ENCODE results near the gene TRAF1. TPM values are rescaled to one million over a fixed set of nuclear protein-coding genes. Genes with fewer than 3 reads are reported as not detected.
"Not testable (repeated sequence)": the region's sequence is repeated elsewhere in the genome, so short reads cannot be mapped to it uniquely, and the experiment has no call there.

The TRAF1 gene
- total RNA-seq (2022) (1.5 and 1.6 TPM in 2 replicates), Bru-seq, nascent RNA (percentile 25 among the genes with signal in this experiment), BruChase-seq, experiment 1, labeled RNA remaining after a 6-hour chase (percentile 28 among the genes with signal in this experiment), BruChase-seq, experiment 2, labeled RNA remaining after a 2-hour chase (percentile 26 among the genes with signal in this experiment)
- long read RNA-seq: 0 reads

GRCh38 chr9:120926397-120926928, at the start of gene TRAF1:
Gene TRAF1, minus strand, starts transcription at chr9:120926796. Its CDS starts 721 bp downstream, at chr9:120926075.
- CTCF ChIA-PET: no interaction called here
- TF ChIP-seq CTCF (IDR thresholded peaks at IDR 0.05; ENCODE audit: unreplicated experiment): no peak
- Mint-ChIP-seq H3K4me1 (ENCODE audit: low read depth, unreplicated experiment) (peaks cover 10% of the 10 kb centered on the region), H3K4me3 (ENCODE audit: low read depth, unreplicated experiment) (no peak within 1 kb of the TSS), H3K27me3 (ENCODE audit: unreplicated experiment) (no peaks in the 10 kb centered on the region), H3K9me3 (ENCODE audit: low read depth, unreplicated experiment) (no peaks in the 10 kb centered on the region), H3K36me3 (ENCODE audit: insufficient read depth, unreplicated experiment) (no peaks in the 10 kb centered on the region), H3K27ac (ENCODE audit: unreplicated experiment) (no peak within 1 kb of the TSS)
- intact Hi-C loops (cut with micrococcal nuclease; ENCODE audit: unreplicated experiment): no loop called here
- no peak for DNase-seq
- BruUV-seq (replicated peaks): no TSS peak

GRCh38 chr9:120974921-120975320, 48.3 kb upstream of the TRAF1 start:
- no TSS peak for BruUV-seq (replicated peaks)
- DNase-seq: no peak
- CTCF ChIA-PET: no interaction called here
- Mint-ChIP-seq H3K27ac (ENCODE audit: unreplicated experiment) (no peak overlapping the region), H3K27me3 (ENCODE audit: unreplicated experiment) (no peaks in the 10 kb centered on the region), H3K36me3 (ENCODE audit: insufficient read depth, unreplicated experiment) (no peaks in the 10 kb centered on the region), H3K4me1 (ENCODE audit: low read depth, unreplicated experiment) (no peaks in the 10 kb centered on the region), H3K4me3 (ENCODE audit: low read depth, unreplicated experiment) (no peak overlapping the region), H3K9me3 (ENCODE audit: low read depth, unreplicated experiment) (no peaks in the 10 kb centered on the region)
- no peak for TF ChIP-seq CTCF (IDR thresholded peaks at IDR 0.05; ENCODE audit: unreplicated experiment)
- intact Hi-C loops (cut with micrococcal nuclease; ENCODE audit: unreplicated experiment): no loop called here

GRCh38 chr9:120974181-120974580, 47.6 kb upstream of the TRAF1 start:
- Mint-ChIP-seq H3K9me3 (ENCODE audit: low read depth, unreplicated experiment) (no peaks in the 10 kb centered on the region), H3K4me1 (ENCODE audit: low read depth, unreplicated experiment) (no peaks in the 10 kb centered on the region), H3K27me3 (ENCODE audit: unreplicated experiment) (no peaks in the 10 kb centered on the region), H3K27ac (ENCODE audit: unreplicated experiment) (no peak overlapping the region), H3K4me3 (ENCODE audit: low read depth, unreplicated experiment) (no peak overlapping the region), H3K36me3 (ENCODE audit: insufficient read depth, unreplicated experiment) (no peaks in the 10 kb centered on the region)
- TF ChIP-seq CTCF (IDR thresholded peaks at IDR 0.05; ENCODE audit: unreplicated experiment): no peak
- intact Hi-C loops (cut with micrococcal nuclease; ENCODE audit: unreplicated experiment): no loop called here
- no TSS peak for BruUV-seq (replicated peaks)
- DNase-seq: no peak
- CTCF ChIA-PET: no interaction called here

- Mint-ChIP-seq H3K27ac (ENCODE audit: unreplicated experiment) (no peak overlapping the region), H3K9me3 (ENCODE audit: low read depth, unreplicated experiment) (no peaks in the 10 kb centered on the region), H3K4me3 (ENCODE audit: low read depth, unreplicated experiment) (no peak overlapping the region), H3K36me3 (ENCODE audit: insufficient read depth, unreplicated experiment) (no peaks in the 10 kb centered on the region), H3K27me3 (ENCODE audit: unreplicated experiment) (no peaks in the 10 kb centered on the region), H3K4me1 (ENCODE audit: low read depth, unreplicated experiment) (no peaks in the 10 kb centered on the region)
- no peak for DNase-seq
- intact Hi-C loops (cut with micrococcal nuclease; ENCODE audit: unreplicated experiment): no loop called here
- TF ChIP-seq CTCF (IDR thresholded peaks at IDR 0.05; ENCODE audit: unreplicated experiment): no peak
- no TSS peak for BruUV-seq (replicated peaks)
- CTCF ChIA-PET: interaction anchor here (0.5 kb wide), 1 partner anchor 34 kb away, joined by 4 read pairs; no protein-coding TSS in a partner anchor
Observed at GRCh38 chr9:120971938-120972337, 45.3 kb upstream of the TRAF1 start.

GRCh38 chr9:120971471-120971870, 44.9 kb upstream of the TRAF1 start:
- intact Hi-C loops (cut with micrococcal nuclease; ENCODE audit: unreplicated experiment); H3K27ac Mint-ChIP-seq (ENCODE audit: unreplicated experiment); H3K4me3 Mint-ChIP-seq (ENCODE audit: low read depth, unreplicated experiment); DNase-seq; CTCF ChIA-PET; H3K36me3 Mint-ChIP-seq (ENCODE audit: insufficient read depth, unreplicated experiment); H3K27me3 Mint-ChIP-seq (ENCODE audit: unreplicated experiment); H3K9me3 Mint-ChIP-seq (ENCODE audit: low read depth, unreplicated experiment); BruUV-seq (replicated peaks); H3K4me1 Mint-ChIP-seq (ENCODE audit: low read depth, unreplicated experiment): not testable (repeated sequence)

Data from Calu3 (cell line).